Renal pelvis (tissue), 4 donors: Measurements from ENCODE around the gene IL1RAPL2. TPM values are rescaled to one million over a fixed set of nuclear protein-coding genes. Genes with fewer than 3 reads are reported as not detected.

ENCODE experiments used
- DNase-seq: peaks from one replicate; pipeline ENCODE4 v3.0.0-alpha.2; 2013
- polyA plus RNA-seq, 3 donors: library from polyadenylated mRNA; unstranded; fragments of 120-200 nt; gene quantifications; one replicate each; pipeline ENCODE4 v1.2.1, GENCODE V29; 2013; ENCODE audit not compliant: insufficient read length in 3 of 3

The IL1RAPL2 gene
- polyA plus RNA-seq, 3 donors = 0.78 to 2.2 (median 1.5) TPM

GRCh38 chrX:105461016-105461415 is 895.0 kb downstream of the IL1RAPL2 start:
- DNase-seq = no peak

- DNase-seq = no peak
These were observed 896.2 kb downstream of the IL1RAPL2 start for GRCh38 chrX:105462186-105462585.

- DNase-seq = no peak
These were observed 897.5 kb downstream of the IL1RAPL2 start for GRCh38 chrX:105463473-105463872.

- DNase-seq = no peak
These were observed 898.6 kb downstream of the IL1RAPL2 start for GRCh38 chrX:105464618-105465017.

GRCh38 chrX:105468741-105469140 is 902.7 kb downstream of the IL1RAPL2 start:
- no peak for DNase-seq

- DNase-seq = no peak
These were observed 905.6 kb downstream of the IL1RAPL2 start for GRCh38 chrX:105471597-105471996.

GRCh38 chrX:105475801-105476200 is 909.8 kb downstream of the IL1RAPL2 start:
- no peak for DNase-seq

GRCh38 chrX:105477351-105477750 is 911.4 kb downstream of the IL1RAPL2 start:
- DNase-seq = no peak

GRCh38 chrX:105480646-105481310 is 914.8 kb downstream of the IL1RAPL2 start:
- no peak for DNase-seq

- no peak for DNase-seq
These were observed 917.0 kb downstream of the IL1RAPL2 start for GRCh38 chrX:105483011-105483410.

- no peak for DNase-seq
These were observed 922.7 kb downstream of the IL1RAPL2 start for GRCh38 chrX:105488716-105489115.

- no peak for DNase-seq
These were observed 929.4 kb downstream of the IL1RAPL2 start for GRCh38 chrX:105495376-105495775.

- DNase-seq = no peak
These were observed 936.3 kb downstream of the IL1RAPL2 start for GRCh38 chrX:105502336-105502735.

GRCh38 chrX:105515561-105515960 is 949.6 kb downstream of the IL1RAPL2 start:
- no peak for DNase-seq

- DNase-seq = no peak
These were observed 960.4 kb downstream of the IL1RAPL2 start for GRCh38 chrX:105526431-105526830.

- no peak for DNase-seq
These were observed 961.8 kb downstream of the IL1RAPL2 start for GRCh38 chrX:105527759-105528158.

GRCh38 chrX:105533951-105534350 is 968.0 kb downstream of the IL1RAPL2 start:
- no peak for DNase-seq

- no peak for DNase-seq
These were observed 977.3 kb downstream of the IL1RAPL2 start for GRCh38 chrX:105543283-105543682.

- DNase-seq = no peak
These were observed 984.2 kb downstream of the IL1RAPL2 start for GRCh38 chrX:105550043-105550663.

- DNase-seq = no peak
These were observed 986.4 kb downstream of the IL1RAPL2 start for GRCh38 chrX:105552395-105552794.

GRCh38 chrX:105553118-105553517 is 987.1 kb downstream of the IL1RAPL2 start:
- no peak for DNase-seq

GRCh38 chrX:105564501-105564900 is 998.5 kb downstream of the IL1RAPL2 start:
- DNase-seq = no peak

GRCh38 chrX:105565856-105566255 is 999.9 kb downstream of the IL1RAPL2 start:
- DNase-seq = no peak

GRCh38 chrX:105567082-105567481 is 1001.1 kb downstream of the IL1RAPL2 start:
- no peak for DNase-seq
